B cell (primary cell): Measurements from ENCODE around the gene MAPK8IP2.

ENCODE experiments used
- EZH2 ChIP-seq: IDR thresholded peaks from 2 replicates; pipeline ENCODE4 v1.6.1; 2012; ENCODE audit warnings: borderline replicate concordance, low read depth, mild to moderate bottlenecking, moderate library complexity, low read length; ENCODE audit not compliant: insufficient read depth, poor library complexity, severe bottlenecking
- TF ChIP-seq, protein P1 (sequence below): fragments of 200-600 bp; IDR thresholded peaks from one replicate; pipeline ENCODE4 v1.8.0; 2022; ENCODE audit warnings: antibody characterized with exemption, mild to moderate bottlenecking

DNA sequence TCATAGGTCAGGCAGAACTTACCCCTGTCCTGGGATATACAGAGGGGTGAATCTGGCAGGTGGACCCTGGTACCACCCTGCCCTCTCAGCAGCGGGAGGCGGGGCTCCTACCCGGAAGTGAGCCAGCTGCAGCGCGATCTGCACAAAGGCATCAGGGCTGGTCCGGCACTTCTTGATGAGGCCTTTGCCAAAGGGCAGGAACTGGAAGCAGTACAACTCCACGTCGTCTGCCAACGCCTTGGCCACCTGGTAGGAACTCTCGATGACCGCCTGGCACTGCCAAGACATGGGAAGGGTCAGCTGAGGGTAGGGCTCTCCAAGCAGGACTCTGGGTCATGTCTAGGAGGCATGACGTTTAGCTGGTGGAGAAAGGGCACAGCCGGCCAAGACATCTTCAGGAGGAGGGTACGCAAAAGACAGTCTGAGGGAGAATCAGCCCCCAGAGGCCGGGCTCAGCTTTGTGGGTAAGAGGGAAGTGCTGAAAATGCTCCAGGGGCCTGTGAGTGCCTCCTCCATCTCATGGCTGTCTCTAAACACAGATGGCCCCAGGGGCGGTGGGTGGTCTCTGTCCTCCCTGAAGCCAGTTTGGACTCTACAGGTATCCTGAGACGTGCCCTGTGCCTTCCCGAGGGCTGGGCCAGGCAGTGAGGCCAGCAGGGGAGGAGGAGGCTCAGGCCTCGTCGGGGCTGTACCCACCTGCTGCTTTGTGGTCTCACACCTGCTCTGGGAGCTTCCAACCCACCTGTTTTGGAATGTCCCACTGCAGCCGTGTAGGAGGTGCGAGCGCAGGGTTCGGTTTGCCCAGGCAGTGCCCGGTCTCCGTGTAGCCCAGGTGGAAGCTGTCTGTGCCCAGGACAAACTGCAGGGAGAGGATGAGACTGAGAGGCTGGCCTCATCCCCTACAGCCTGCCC, 29.1 kb upstream of the MAPK8IP2 start:
- TF ChIP-seq, protein P1, sequence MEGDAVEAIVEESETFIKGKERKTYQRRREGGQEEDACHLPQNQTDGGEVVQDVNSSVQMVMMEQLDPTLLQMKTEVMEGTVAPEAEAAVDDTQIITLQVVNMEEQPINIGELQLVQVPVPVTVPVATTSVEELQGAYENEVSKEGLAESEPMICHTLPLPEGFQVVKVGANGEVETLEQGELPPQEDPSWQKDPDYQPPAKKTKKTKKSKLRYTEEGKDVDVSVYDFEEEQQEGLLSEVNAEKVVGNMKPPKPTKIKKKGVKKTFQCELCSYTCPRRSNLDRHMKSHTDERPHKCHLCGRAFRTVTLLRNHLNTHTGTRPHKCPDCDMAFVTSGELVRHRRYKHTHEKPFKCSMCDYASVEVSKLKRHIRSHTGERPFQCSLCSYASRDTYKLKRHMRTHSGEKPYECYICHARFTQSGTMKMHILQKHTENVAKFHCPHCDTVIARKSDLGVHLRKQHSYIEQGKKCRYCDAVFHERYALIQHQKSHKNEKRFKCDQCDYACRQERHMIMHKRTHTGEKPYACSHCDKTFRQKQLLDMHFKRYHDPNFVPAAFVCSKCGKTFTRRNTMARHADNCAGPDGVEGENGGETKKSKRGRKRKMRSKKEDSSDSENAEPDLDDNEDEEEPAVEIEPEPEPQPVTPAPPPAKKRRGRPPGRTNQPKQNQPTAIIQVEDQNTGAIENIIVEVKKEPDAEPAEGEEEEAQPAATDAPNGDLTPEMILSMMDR, result no peak
- TF ChIP-seq EZH2, result no peak
